IPS DF 6.9 (cell line): Measurements from ENCODE around the gene HERC6.
"Not testable (repeated sequence)": the region's sequence is repeated elsewhere in the genome, so short reads cannot be mapped to it uniquely, and the experiment has no call there.

Source experiments
- DNase-seq: peaks from one replicate; pipeline ENCODE4 v3.0.0-alpha.2; 2013; ENCODE audit warnings: low read depth, low spot score
- H3K27ac ChIP-seq: one replicate; pipeline ENCODE4 v1.5.1; 2013; ENCODE audit warnings: low read length, control low read depth
- H3K27me3 ChIP-seq: 2 replicates; pipeline ENCODE4 v1.6.1; 2013; ENCODE audit warnings: mild to moderate bottlenecking, low read length; ENCODE audit not compliant: control insufficient read depth, insufficient read depth
- H3K36me3 ChIP-seq: 2 replicates; pipeline ENCODE4 v1.6.1; 2013; ENCODE audit warnings: low read length; ENCODE audit not compliant: control insufficient read depth, insufficient read depth
- H3K4me1 ChIP-seq: 2 replicates; pipeline ENCODE4 v1.6.1; 2013; ENCODE audit warnings: low read length; ENCODE audit not compliant: control insufficient read depth, insufficient read depth
- H3K4me3 ChIP-seq: 2 replicates; pipeline ENCODE4 v1.5.1; 2013; ENCODE audit warnings: mild to moderate bottlenecking, low read length
- H3K9me3 ChIP-seq: 2 replicates; pipeline ENCODE4 v1.6.1; 2013; ENCODE audit warnings: low read length, inconsistent platforms; ENCODE audit not compliant: control insufficient read depth, insufficient read depth
- WGBS: extraction: QIAGEN DNeasy Blood & Tissue Kit; methylation state at CpG from one replicate; pipeline ENCODE4 v1.1.7; 2013; ENCODE audit warnings: mixed read lengths, missing lambda C conversion rate; ENCODE audit not compliant: insufficient read length, insufficient coverage; 5-methylcytosine and 5-hydroxymethylcytosine counted together

The HERC6 gene

GRCh38 chr4:88419874-88420273 is 41.2 kb downstream of the HERC6 start:
- no peaks in the 10 kb centered on the region for H3K36me3 ChIP-seq
- no peaks in the 10 kb centered on the region for H3K27me3 ChIP-seq
- WGBS = no CpG with 5 or more reads among the region's 5 CpGs
- no peak overlapping the region for H3K4me3 ChIP-seq
- no peaks in the 10 kb centered on the region for H3K4me1 ChIP-seq
- DNase-seq = no peak
- no peaks in the 10 kb centered on the region for H3K9me3 ChIP-seq
- H3K27ac ChIP-seq = no peak overlapping the region

GRCh38 chr4:88420844-88421243 is 42.2 kb downstream of the HERC6 start:
- WGBS = no CpG with 5 or more reads among the region's 1 CpG
- DNase-seq = no peak
- H3K36me3 ChIP-seq = no peaks in the 10 kb centered on the region
- H3K4me3 ChIP-seq = no peak overlapping the region
- H3K4me1 ChIP-seq = no peaks in the 10 kb centered on the region
- H3K27ac ChIP-seq = no peak overlapping the region
- no peaks in the 10 kb centered on the region for H3K27me3 ChIP-seq
- H3K9me3 ChIP-seq = no peaks in the 10 kb centered on the region

- H3K27ac ChIP-seq = no peak overlapping the region
- H3K4me3 ChIP-seq = no peak overlapping the region
- no peaks in the 10 kb centered on the region for H3K36me3 ChIP-seq
- H3K4me1 ChIP-seq = no peaks in the 10 kb centered on the region
- no peaks in the 10 kb centered on the region for H3K9me3 ChIP-seq
- no CpG with 5 or more reads among the region's 2 CpGs for WGBS
- no peak for DNase-seq
- H3K27me3 ChIP-seq = no peaks in the 10 kb centered on the region
Observed at GRCh38 chr4:88422403-88422802, 43.8 kb downstream of the HERC6 start.

GRCh38 chr4:88429401-88429800 is 50.7 kb downstream of the HERC6 start:
- Histone ChIP-seq H3K27me3 (no peaks in the 10 kb centered on the region), H3K4me3 (no peak overlapping the region), H3K4me1 (no peaks in the 10 kb centered on the region), H3K9me3 (no peaks in the 10 kb centered on the region), H3K27ac (no peak overlapping the region), H3K36me3 (no peaks in the 10 kb centered on the region)
- WGBS = no CpG with 5 or more reads among the region's 1 CpG
- DNase-seq = no peak

GRCh38 chr4:88435987-88436693 is 57.5 kb downstream of the HERC6 start:
- Histone ChIP-seq H3K4me1 (no peaks in the 10 kb centered on the region), H3K4me3 (no peak overlapping the region), H3K27ac (no peak overlapping the region), H3K36me3 (no peaks in the 10 kb centered on the region), H3K27me3 (no peaks in the 10 kb centered on the region), H3K9me3 (no peaks in the 10 kb centered on the region)
- no CpG with 5 or more reads among the region's 1 CpG for WGBS
- DNase-seq = no peak

GRCh38 chr4:88437873-88438272 is 59.2 kb downstream of the HERC6 start:
- DNase-seq, H3K27ac ChIP-seq, H3K27me3 ChIP-seq, H3K9me3 ChIP-seq, H3K4me3 ChIP-seq, H3K36me3 ChIP-seq, H3K4me1 ChIP-seq: not testable (repeated sequence)
- WGBS = no CpG with 5 or more reads among the region's 4 CpGs

- no peaks in the 10 kb centered on the region for H3K9me3 ChIP-seq
- H3K27me3 ChIP-seq = no peaks in the 10 kb centered on the region
- peak; percentile 16 for DNase-seq
- H3K36me3 ChIP-seq = no peaks in the 10 kb centered on the region
- no CpG with 5 or more reads among the region's 3 CpGs for WGBS
- peaks cover 6% of the 10 kb centered on the region; the same call in 1 of the 2 replicates for H3K4me1 ChIP-seq
- H3K27ac ChIP-seq = no peak overlapping the region
- no peak overlapping the region for H3K4me3 ChIP-seq
Observed at GRCh38 chr4:88439161-88439760, 60.6 kb downstream of the HERC6 start.

- no peak for DNase-seq
- no peak overlapping the region for H3K4me3 ChIP-seq
- no peaks in the 10 kb centered on the region for H3K27me3 ChIP-seq
- no peaks in the 10 kb centered on the region for H3K9me3 ChIP-seq
- peaks cover 6% of the 10 kb centered on the region; the same call in 1 of the 2 replicates for H3K4me1 ChIP-seq
- H3K27ac ChIP-seq = no peak overlapping the region
- no CpG with 5 or more reads among the region's 1 CpG for WGBS
- H3K36me3 ChIP-seq = no peaks in the 10 kb centered on the region
Observed at GRCh38 chr4:88440146-88440545, 61.5 kb downstream of the HERC6 start.

- no peak overlapping the region for H3K27ac ChIP-seq
- H3K4me3 ChIP-seq = no peak overlapping the region
- no peaks in the 10 kb centered on the region for H3K36me3 ChIP-seq
- no peak for DNase-seq
- H3K4me1 ChIP-seq = peaks cover 6% of the 10 kb centered on the region; the same call in 1 of the 2 replicates
- no peaks in the 10 kb centered on the region for H3K9me3 ChIP-seq
- H3K27me3 ChIP-seq = no peaks in the 10 kb centered on the region
Observed at GRCh38 chr4:88441696-88442095, 63.0 kb downstream of the HERC6 start.

GRCh38 chr4:88442689-88443191 is 64.1 kb downstream of the HERC6 start:
- Histone ChIP-seq H3K4me1 (peaks cover 6% of the 10 kb centered on the region; the same call in 1 of the 2 replicates), H3K9me3 (no peaks in the 10 kb centered on the region), H3K27me3 (no peaks in the 10 kb centered on the region), H3K27ac (no peak overlapping the region), H3K4me3 (no peak overlapping the region), H3K36me3 (no peaks in the 10 kb centered on the region)
- no CpG with 5 or more reads among the region's 1 CpG for WGBS
- no peak for DNase-seq

GRCh38 chr4:88443486-88443885 is 64.8 kb downstream of the HERC6 start:
- Histone ChIP-seq H3K27ac (no peak overlapping the region), H3K9me3 (no peaks in the 10 kb centered on the region), H3K27me3 (no peaks in the 10 kb centered on the region), H3K4me1 (peaks cover 6% of the 10 kb centered on the region; the same call in 1 of the 2 replicates), H3K36me3 (no peaks in the 10 kb centered on the region), H3K4me3 (no peak overlapping the region)
- no peak for DNase-seq
- no CpG with 5 or more reads among the region's 5 CpGs for whole genome bisulfite sequencing
